LHCN-M2 (cell line): Measurements from ENCODE around the gene NF2. TPM values are rescaled to one million over a fixed set of nuclear protein-coding genes. Genes with fewer than 3 reads are reported as not detected.
A peak's percentile ranks its signal among the peaks of the same experiment; 100 is the strongest.

ENCODE experiments used
- DNase-seq: peaks from one replicate; pipeline ENCODE4 v3.0.0-alpha.2; 2012; ENCODE audit warnings: low read depth
- total RNA-seq: library from RNA; depleted of rRNA; stranded (reverse); fragments of >200 nt; gene quantifications from 2 replicates; pipeline ENCODE4 v1.2.3, GENCODE V29; 2014

Gene NF2
- total RNA-seq, 1 experiment from 2014 or later, result 105 TPM

DNA sequence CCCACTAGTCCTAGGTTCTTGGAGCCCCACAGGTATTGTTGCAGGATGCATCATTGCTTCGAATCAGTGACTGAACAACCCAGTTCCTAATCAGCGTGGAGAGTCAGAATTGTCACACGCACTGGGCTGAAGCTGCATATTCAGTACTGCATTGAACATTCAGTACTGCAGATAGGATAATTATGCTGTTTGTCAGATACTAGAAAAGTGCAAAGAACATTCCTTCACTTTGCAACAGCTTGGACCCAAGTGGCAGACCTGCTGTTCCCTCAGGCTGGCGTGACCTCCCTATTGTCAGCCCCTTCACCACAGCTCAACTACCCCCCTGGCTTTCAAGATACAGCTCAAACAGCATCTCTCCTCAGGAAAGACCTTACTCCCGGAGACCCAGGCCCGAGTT is 27.6 kb downstream of the NF2 start:
- no peak for DNase-seq

DNA sequence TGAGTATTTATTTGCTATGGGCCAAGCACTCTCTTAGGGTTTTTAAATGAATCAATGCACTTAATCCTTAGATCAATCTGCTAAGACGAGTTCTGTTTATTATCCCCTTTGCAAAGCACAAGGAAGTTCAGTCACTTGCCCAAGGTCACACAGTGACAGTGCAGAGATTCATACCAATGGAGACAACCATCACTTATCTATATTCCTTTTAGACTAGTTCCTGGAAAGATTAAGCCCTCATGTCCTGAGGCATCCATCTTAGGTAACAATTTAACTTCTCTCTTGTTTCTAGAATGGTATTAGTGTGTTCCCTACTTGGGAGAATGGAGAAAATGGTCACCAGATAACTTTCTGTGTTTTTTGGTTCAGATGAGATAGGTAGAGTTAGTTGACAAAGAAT is 28.3 kb downstream of the NF2 start:
- no peak for DNase-seq

DNA sequence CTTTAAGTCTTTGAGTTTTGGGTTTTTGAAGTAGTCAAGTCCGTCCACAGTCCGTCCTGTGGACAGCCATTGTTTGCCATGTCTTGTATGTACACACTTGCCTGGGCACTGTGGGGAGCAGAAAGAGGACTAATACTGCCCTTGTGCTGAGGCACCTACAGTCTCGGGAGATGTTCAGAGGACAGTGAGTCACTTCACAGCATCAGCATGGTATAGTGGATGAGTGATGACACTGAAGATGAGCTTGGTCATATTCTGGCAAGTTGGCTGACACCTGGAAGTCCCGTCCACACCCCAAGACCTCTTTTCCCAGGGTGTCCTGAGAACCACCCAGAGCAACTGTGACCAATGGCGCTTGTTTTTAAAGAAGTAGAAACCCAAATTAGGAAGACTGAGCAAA is 29.2 kb downstream of the NF2 start:
- DNase-seq, result no peak

GRCh38 chr22:29633514-29634312 is 30.3 kb downstream of the NF2 start:
- no peak for DNase-seq

GRCh38 chr22:29634847-29635246 is 31.4 kb downstream of the NF2 start:
- no peak for DNase-seq

- peak; percentile 48 for DNase-seq
These were observed 32.4 kb downstream of the NF2 start for GRCh38 chr22:29635734-29636357.

DNA sequence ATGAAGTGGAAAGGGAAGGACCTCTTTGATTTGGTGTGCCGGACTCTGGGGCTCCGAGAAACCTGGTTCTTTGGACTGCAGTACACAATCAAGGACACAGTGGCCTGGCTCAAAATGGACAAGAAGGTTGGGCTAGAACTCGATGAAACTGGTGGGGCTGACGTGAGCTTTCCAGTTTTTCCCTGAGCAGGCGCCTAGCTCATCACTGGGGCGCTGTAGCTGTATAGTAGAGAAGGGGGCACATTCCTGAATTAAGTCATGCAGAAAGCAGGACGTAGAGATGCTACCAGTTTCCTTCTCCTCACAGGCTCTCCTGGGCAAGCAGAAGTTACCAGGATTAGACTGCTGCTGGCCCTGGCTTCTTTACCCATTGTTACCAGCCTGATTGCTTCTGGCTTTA is 33.3 kb downstream of the NF2 start:
- no peak for DNase-seq

DNA sequence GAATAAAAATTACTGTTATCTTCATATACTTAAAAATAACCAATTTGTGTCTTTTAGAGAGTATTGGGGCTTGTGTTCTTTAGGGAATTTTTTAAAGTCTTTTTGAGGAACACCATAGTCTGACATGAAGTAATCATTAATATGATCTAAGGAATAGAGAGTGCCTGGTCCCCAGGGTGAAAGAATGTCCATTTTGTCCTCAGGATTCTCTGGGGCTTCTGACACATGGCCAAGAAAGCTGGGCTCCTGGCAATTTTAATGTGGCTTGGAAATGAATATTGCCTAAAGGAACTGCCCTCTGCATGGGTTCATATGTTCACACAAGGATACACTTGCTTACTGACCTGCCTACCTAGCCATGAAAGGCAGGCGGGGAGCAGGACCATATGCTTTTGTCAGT is 33.7 kb downstream of the NF2 start:
- no peak for DNase-seq

- DNase-seq, result no peak
These were observed 35.2 kb downstream of the NF2 start for GRCh38 chr22:29638678-29639077.

DNA sequence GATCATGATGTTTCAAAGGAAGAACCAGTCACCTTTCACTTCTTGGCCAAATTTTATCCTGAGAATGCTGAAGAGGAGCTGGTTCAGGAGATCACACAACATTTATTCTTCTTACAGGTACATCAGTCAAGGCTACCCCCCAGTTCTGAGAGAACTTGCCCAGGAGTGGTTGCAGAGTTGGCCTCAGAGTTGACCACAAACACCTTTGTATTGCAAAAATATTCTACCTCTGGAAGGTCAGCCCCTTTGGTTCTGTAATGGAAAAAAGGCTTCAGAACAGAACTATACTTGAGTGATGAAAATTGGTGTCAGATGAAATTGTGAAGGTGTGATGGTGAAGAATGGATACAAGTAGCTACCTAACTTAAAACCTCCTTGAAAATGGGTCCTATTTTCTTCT is 35.7 kb downstream of the NF2 start:
- no peak for DNase-seq

DNA sequence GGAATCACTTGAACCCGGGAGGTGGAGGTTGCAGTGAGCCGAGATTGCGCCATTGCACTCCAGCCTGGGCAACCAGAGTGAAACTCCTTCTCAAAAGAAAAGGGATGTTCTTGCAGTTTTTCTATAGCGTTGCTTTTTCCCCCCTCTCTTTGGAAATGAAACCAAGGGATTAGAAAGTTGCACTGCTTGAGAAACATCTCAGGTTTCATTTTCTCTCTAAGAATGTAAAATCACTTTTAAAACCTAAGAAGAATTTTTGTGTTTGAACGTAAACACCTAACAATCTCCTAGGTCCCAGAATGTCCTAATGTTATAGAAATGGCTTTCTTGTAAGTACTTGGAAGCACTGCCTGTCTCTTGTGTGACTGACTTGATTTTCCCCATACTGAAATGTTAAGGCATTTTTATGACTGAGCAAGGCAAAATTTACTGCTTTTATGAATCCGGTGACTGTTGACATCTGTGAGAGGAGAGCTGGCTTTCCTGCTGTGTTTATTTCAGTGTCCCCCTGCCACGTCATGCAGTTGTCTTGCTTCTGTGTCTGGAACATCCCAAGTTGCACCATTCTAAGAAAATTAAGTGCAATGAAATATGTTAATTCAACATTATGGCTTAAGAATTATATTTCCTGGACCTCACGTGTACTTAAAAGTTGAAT is 37.7 kb downstream of the NF2 start:
- DNase-seq, result no peak

DNA sequence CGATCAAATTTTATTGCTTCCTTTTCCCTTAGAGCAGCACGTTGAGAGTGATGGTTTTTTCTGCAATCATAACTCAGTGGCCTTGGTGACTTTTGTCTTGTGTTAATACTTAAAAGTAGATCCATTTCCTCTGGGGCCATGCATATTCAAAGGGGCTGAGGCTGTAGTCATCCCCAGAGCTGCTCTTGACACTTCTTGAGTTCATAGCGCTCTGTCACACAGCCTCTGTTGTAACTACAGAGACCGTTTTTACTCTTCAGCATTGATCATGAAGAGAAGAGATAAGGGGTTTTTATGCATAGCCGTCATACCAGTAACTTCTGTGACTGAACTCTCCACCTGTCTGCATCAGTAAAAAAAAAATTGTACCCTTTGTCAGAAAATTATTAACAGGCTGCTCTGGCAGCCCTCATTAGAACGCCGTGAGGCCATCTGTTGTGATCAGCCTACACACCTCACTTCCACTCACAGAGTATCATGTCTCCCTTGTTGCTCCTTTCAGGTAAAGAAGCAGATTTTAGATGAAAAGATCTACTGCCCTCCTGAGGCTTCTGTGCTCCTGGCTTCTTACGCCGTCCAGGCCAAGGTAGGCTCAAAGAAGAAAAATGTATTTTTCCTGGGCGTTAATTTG is 38.4 kb downstream of the NF2 start:
- DNase-seq, result no peak

DNA sequence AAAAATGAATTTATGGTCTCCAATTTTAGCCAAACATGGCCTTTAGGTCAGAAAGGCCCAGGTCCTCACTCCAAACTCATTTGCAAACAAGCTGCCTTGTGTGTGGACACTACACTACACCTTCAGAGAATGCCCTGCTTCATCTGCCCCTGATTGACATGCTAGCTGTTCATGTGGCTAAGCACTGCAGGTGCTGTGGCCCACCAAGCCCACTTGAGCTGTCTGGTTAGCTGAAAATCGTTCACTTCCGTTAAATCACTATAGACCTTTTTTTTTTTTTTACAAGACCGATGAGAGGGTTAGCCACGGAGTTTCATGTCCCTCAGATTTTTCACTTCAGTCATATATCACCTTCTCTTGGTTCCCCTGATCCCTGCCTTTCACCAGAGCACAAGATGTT is 39.3 kb downstream of the NF2 start:
- DNase-seq, result no peak

GRCh38 chr22:29647954-29648737 is 44.7 kb downstream of the NF2 start:
- no peak for DNase-seq

GRCh38 chr22:29650370-29650769 is 46.9 kb downstream of the NF2 start:
- DNase-seq, result no peak

DNA sequence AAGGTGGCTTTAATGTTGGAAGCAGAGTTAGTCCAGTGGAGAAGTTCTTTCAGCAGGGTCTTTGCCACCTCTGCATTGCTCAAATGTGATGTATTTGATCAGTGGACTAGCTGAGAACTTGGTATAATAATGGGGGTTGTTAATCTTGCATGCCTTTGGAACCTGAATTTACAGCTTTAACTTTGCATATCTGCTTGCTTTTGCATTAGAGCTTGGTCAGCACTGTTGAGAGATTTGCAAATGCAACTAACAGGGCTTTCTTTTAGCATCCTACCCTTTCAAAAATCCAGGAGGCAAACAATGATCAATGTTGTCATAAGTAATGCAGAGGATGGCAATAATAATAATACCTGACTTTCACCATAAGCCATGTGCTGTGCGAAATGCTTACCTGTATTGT is 48.2 kb downstream of the NF2 start:
- DNase-seq, result no peak

- no peak for DNase-seq
These were observed 51.0 kb downstream of the NF2 start for GRCh38 chr22:29654420-29654819.

- no peak for DNase-seq
These were observed 51.4 kb downstream of the NF2 start for GRCh38 chr22:29654882-29655281.

DNA sequence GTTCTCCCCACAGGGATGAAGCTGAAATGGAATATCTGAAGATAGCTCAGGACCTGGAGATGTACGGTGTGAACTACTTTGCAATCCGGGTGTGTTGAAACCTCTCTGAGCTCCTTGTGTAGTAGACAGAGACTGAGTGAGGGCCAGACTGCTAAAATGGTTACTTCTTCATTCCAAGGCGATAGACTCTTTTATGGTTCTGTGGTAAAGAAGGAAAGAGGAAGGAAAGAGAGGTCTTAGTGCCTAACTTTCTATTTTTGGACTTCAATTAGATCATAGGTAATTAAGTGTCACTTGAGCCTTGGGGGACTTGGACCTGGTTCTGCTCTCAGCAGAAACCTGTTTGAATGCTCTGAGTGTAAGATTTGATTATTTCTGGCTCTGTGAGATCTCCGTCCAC is 54.7 kb downstream of the NF2 start:
- no peak for DNase-seq

- DNase-seq, result no peak
These were observed 56.6 kb downstream of the NF2 start for GRCh38 chr22:29660021-29660420.

DNA sequence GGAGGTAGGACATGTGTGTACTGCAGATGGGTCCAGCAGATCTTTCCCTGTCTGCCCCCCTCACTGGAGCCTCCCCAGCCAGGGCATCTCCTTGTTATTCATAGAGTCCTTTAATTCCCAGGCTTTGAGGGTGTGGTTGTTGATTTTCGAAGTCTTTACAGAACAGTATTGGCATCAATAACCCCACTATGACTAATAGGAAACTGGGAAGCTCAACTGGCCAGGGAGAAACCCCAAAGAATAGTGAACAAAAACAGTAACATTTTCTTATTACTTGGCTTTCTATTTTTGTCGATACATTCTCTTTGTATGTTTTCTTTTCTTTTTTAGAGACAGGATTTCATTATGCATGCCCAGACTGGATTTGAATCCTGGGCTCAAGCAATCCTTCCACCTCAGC is 57.9 kb downstream of the NF2 start:
- DNase-seq, result peak; percentile 9
